ENCODE data around the gene STX7. TPM values are rescaled to one million over a fixed set of nuclear protein-coding genes. Genes with fewer than 3 reads are reported as not detected.

STX7 gene
- total RNA-seq, 1 donor, result 43.8 TPM

DNA sequence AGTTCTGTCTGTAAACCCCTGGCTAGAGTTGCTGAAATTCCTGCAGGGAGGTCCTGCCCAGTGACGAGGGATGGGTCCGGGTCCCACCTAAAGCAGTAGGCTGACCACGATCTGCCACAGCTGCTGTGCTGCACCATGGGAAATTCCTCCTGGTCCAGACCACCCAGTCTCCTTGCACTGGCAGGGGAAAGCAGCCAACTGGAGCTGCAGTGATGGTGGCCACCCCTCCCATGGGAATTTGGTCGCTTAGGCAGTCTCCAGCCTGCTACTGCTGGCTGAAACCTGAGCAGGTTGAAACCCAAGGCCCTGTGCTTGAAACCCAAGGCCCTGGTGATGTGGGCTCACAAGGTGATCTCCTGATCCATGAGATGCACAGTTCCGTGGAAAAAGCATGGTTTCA, 87.7 kb downstream of the STX7 start:
- no peaks in the 10 kb centered on the region for H3K27me3 ChIP-seq (ENCODE audit: insufficient read depth, low read length)
- TF ChIP-seq CTCF (IDR thresholded peaks at IDR 0.05; ENCODE audit: extremely low read depth, low read depth, low read length), result no peak
- no peak overlapping the region for H3K4me3 ChIP-seq (ENCODE audit: insufficient read depth, low read length)
- H3K36me3 ChIP-seq (ENCODE audit: insufficient read depth, low read length), result no peaks in the 10 kb centered on the region
- DNase-seq (ENCODE audit: insufficient read length, low spot score, missing footprints), result no peak
- no peaks in the 10 kb centered on the region for H3K79me2 ChIP-seq (ENCODE audit: insufficient read depth, low read length)
- no peaks in the 10 kb centered on the region for H3K9me3 ChIP-seq (ENCODE audit: low read depth, low read length)
- H3K4me2 ChIP-seq (ENCODE audit: insufficient read depth, low read length), result no peak overlapping the region
- no peaks in the 10 kb centered on the region for H4K20me1 ChIP-seq (ENCODE audit: insufficient read depth, low read length)
- H2AFZ ChIP-seq (ENCODE audit: low read length), result no peak overlapping the region
- no peak overlapping the region for H3K27ac ChIP-seq (ENCODE audit: low read depth, low read length)
- no peaks in the 10 kb centered on the region for H3K4me1 ChIP-seq (ENCODE audit: insufficient read depth, low read length)

DNA sequence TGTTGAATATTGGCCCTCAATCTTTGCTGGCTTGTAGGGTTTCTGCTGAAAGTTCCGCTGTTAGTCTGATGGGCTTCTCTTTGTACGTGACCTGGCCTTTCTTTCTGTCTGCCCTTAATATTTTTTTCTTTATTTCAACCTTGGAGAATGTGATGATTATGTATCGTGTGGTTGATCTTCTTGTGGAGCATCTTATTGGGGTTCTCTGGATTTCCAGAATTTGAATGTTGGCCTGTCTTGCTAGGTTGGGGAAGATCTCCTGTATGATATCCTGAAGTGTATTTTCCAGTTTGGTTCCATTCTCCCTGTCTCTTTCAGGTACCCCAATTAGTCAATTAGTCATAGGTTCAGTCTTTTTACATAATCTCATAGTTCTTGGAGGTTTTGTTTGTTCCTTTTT, 89.1 kb downstream of the STX7 start:
- Histone ChIP-seq H4K20me1 (ENCODE audit: insufficient read depth, low read length) (no peaks in the 10 kb centered on the region), H3K4me2 (ENCODE audit: insufficient read depth, low read length) (no peak overlapping the region), H2AFZ (ENCODE audit: low read length) (no peak overlapping the region), H3K27me3 (ENCODE audit: insufficient read depth, low read length) (no peaks in the 10 kb centered on the region), H3K79me2 (ENCODE audit: insufficient read depth, low read length) (no peaks in the 10 kb centered on the region), H3K9me3 (ENCODE audit: low read depth, low read length) (no peaks in the 10 kb centered on the region), H3K36me3 (ENCODE audit: insufficient read depth, low read length) (no peaks in the 10 kb centered on the region), H3K27ac (ENCODE audit: low read depth, low read length) (no peak overlapping the region), H3K4me1 (ENCODE audit: insufficient read depth, low read length) (no peaks in the 10 kb centered on the region), H3K4me3 (ENCODE audit: insufficient read depth, low read length) (no peak overlapping the region)
- TF ChIP-seq CTCF (IDR thresholded peaks at IDR 0.05; ENCODE audit: extremely low read depth, low read depth, low read length), result no peak
- no peak for DNase-seq (ENCODE audit: insufficient read length, low spot score, missing footprints)

DNA sequence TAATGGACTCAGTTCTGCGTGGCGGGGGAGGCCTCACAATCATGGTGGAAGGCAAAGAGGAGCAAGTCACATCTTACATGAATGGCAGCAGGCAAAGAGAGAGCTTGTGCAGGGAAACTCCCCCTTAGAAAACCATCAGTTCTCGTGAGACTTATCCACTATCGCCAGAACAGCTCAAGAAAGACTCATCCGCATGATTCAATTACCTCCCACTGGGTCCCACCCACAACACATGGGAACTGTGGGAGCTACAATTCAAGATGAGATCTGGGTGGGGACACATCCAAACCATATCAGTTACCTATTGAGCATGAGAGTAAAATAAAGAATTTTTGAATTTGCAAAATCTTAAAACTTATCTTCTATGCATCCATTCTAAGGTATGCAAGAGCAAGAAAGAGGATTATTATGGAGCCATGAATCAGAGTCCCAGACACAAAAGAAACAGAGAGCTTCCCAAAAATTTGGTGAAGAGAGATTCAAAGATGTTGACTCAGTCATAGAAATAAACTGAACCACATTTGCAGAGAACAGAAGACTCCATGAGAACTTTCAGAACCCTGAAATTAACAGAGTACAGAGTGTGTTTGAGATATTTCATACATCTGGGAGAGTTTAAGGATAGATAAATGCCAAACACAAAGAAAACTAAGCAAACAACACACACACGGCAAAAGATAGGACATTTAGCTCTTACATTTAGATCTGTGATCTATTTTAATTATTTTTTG, 94.5 kb downstream of the STX7 start:
- no peak overlapping the region for H3K27ac ChIP-seq (ENCODE audit: low read depth, low read length)
- no peaks in the 10 kb centered on the region for H3K36me3 ChIP-seq (ENCODE audit: insufficient read depth, low read length)
- H3K4me1 ChIP-seq (ENCODE audit: insufficient read depth, low read length), result peaks cover 12% of the 10 kb centered on the region
- no peaks in the 10 kb centered on the region for H3K27me3 ChIP-seq (ENCODE audit: insufficient read depth, low read length)
- peak; percentile 66 for DNase-seq (ENCODE audit: insufficient read length, low spot score, missing footprints)
- H3K9me3 ChIP-seq (ENCODE audit: low read depth, low read length), result no peaks in the 10 kb centered on the region
- no peak for TF ChIP-seq CTCF (IDR thresholded peaks at IDR 0.05; ENCODE audit: extremely low read depth, low read depth, low read length)
- H3K79me2 ChIP-seq (ENCODE audit: insufficient read depth, low read length), result no peaks in the 10 kb centered on the region
- H2AFZ ChIP-seq (ENCODE audit: low read length), result no peak overlapping the region
- no peaks in the 10 kb centered on the region for H4K20me1 ChIP-seq (ENCODE audit: insufficient read depth, low read length)
- H3K4me3 ChIP-seq (ENCODE audit: insufficient read depth, low read length), result no peak overlapping the region
- H3K4me2 ChIP-seq (ENCODE audit: insufficient read depth, low read length), result no peak overlapping the region

DNA sequence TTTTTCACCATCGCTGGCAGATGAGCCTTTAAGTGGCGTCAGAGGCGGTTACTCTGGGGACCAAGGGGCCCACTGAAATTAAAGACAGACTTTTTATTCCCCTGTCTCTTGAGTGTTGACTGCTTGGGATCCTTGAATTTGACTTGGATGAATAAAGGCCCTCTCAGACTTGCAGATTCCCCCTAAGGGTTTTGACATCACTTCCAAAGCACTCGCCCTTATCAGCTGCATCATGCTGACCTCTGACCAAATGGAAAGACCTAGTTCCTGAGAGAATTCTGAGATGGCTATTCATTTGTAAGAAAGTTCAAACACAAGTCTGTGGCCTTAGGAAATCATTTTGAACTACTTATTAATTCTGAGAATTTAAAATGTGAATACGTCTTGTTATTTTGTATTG, 98.2 kb downstream of the STX7 start:
- peak overlapping the region; percentile 13 for H2AFZ ChIP-seq (ENCODE audit: low read length)
- no peaks in the 10 kb centered on the region for H3K9me3 ChIP-seq (ENCODE audit: low read depth, low read length)
- H3K4me2 ChIP-seq (ENCODE audit: insufficient read depth, low read length), result no peak overlapping the region
- peak overlapping the region; percentile 46 for H3K27ac ChIP-seq (ENCODE audit: low read depth, low read length)
- H3K27me3 ChIP-seq (ENCODE audit: insufficient read depth, low read length), result no peaks in the 10 kb centered on the region
- H4K20me1 ChIP-seq (ENCODE audit: insufficient read depth, low read length), result no peaks in the 10 kb centered on the region
- no peak for TF ChIP-seq CTCF (IDR thresholded peaks at IDR 0.05; ENCODE audit: extremely low read depth, low read depth, low read length)
- H3K4me3 ChIP-seq (ENCODE audit: insufficient read depth, low read length), result no peak overlapping the region
- no peaks in the 10 kb centered on the region for H3K36me3 ChIP-seq (ENCODE audit: insufficient read depth, low read length)
- peak; percentile 63 for DNase-seq (ENCODE audit: insufficient read length, low spot score, missing footprints)
- H3K4me1 ChIP-seq (ENCODE audit: insufficient read depth, low read length), result peaks cover 27% of the 10 kb centered on the region
- H3K79me2 ChIP-seq (ENCODE audit: insufficient read depth, low read length), result no peaks in the 10 kb centered on the region

Measured in osteoblast (primary cell).